ENCODE measurements around the gene PIGZ.

DNA sequence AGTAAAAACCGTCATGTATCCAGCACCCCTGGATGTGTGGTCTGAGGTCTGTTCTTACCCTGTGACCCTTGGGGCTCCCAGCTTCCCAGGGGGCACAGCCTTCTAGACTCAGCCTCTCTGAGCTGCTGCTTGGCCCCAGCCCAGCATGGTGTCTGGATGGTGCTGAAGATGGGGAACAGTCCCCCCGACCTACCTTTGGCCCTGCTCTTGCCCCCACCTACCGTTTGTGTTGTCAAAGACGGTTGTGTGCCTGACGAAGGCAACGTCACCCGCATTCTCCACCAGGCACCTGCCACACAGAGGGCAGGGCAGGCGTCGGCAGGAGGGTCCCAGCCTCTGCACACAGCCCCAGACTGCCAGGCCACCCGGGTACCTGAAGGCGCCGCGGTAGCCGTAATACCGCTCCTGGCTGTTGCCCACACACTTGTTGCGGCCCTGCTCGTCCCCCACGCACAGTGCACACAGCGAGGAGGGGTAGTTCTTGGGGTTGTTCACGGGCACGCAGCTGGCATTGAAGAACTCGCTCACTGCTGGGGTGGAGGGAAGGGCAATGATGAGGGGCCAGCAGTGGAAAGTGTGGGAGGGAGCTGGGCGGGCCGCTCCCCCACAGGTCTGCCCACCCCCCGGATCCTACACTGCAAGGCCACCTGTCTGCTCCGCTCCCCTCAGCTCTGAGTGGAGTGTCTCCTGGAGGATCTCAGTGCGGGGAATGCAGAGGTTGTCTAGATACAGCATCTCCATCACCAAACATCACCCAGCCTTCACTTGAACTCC lies 40.0 kb upstream of the PIGZ start:
- no peak for TF ChIP-seq POLR2AphosphoS5 (IDR thresholded peaks at IDR 0.05)
- TF ChIP-seq POLR2A (IDR thresholded peaks at IDR 0.05) = no peak
- TF ChIP-seq, protein P1, sequence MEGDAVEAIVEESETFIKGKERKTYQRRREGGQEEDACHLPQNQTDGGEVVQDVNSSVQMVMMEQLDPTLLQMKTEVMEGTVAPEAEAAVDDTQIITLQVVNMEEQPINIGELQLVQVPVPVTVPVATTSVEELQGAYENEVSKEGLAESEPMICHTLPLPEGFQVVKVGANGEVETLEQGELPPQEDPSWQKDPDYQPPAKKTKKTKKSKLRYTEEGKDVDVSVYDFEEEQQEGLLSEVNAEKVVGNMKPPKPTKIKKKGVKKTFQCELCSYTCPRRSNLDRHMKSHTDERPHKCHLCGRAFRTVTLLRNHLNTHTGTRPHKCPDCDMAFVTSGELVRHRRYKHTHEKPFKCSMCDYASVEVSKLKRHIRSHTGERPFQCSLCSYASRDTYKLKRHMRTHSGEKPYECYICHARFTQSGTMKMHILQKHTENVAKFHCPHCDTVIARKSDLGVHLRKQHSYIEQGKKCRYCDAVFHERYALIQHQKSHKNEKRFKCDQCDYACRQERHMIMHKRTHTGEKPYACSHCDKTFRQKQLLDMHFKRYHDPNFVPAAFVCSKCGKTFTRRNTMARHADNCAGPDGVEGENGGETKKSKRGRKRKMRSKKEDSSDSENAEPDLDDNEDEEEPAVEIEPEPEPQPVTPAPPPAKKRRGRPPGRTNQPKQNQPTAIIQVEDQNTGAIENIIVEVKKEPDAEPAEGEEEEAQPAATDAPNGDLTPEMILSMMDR (IDR thresholded peaks at IDR 0.05) = no peak
